Gastrocnemius medialis (tissue), 4 donors: ENCODE measurements around the gene CDH8. TPM values are rescaled to one million over a fixed set of nuclear protein-coding genes. Genes with fewer than 3 reads are reported as not detected.

Source experiments
- ATAC-seq, 2 donors: fragments of 150-250 bp; one replicate each; pipeline ENCODE4 v1.9.1; 2016
- DNase-seq, 2 donors: peaks; one replicate each; pipeline ENCODE4 v3.0.0-alpha.2; 2019
- H3K27ac ChIP-seq, 4 donors: fragments of 200-600 bp; sonication (generic); 1 replicate in 1 of 4; 2 replicates in 3 of 4; pipeline ENCODE4 v1.5.1; 2016 to 2018; ENCODE audit warnings: mild to moderate bottlenecking in 2 of 4, moderate library complexity in 1 of 4
- H3K27me3 ChIP-seq, 3 donors: fragments of 200-600 bp; sonication (generic) in 2 of 3; 1 replicate in 1 of 3; 2 replicates in 2 of 3; pipeline versions ENCODE4 v1.5.1 to v1.6.0; 2016 to 2019; ENCODE audit warnings: mild to moderate bottlenecking in 1 of 3, moderate library complexity in 1 of 3
- H3K36me3 ChIP-seq, 2 donors: fragments of 200-600 bp; sonication (generic) in 1 of 2; one replicate each; pipeline ENCODE4 v1.5.1; 2017 to 2018
- H3K4me1 ChIP-seq, 2 donors: fragments of 200-600 bp; sonication (generic) in 1 of 2; one replicate each; pipeline ENCODE4 v1.5.1; 2016 to 2017; ENCODE audit warnings: mild to moderate bottlenecking in 2 of 2
- H3K4me3 ChIP-seq, 4 donors: fragments of 200-600 bp; sonication (generic) in 3 of 4; 1 replicate in 1 of 4; 2 replicates in 3 of 4; pipeline ENCODE4 v1.5.1; 2016 to 2019; ENCODE audit warnings: mild to moderate bottlenecking in 2 of 4
- H3K9me3 ChIP-seq, 3 donors: fragments of 200-600 bp; sonication (generic) in 2 of 3; 1 replicate in 1 of 3; 2 replicates in 2 of 3; pipeline ENCODE4 v1.5.1; 2016 to 2019
- CTCF ChIP-seq, 5 experiments: fragments of 450-650 bp in 3 of 5; fragments of 200-600 bp in 2 of 5; sonication (generic) in 2 of 5; IDR thresholded peaks in 4 of 5; conservative IDR thresholded peaks in 1 of 5; 1 replicate in 4 of 5; 2 replicates in 1 of 5; pipeline ENCODE4 v1.5.1; 2016 to 2019; ENCODE audit warnings: antibody characterized with exemption in 5 of 5, mild to moderate bottlenecking in 3 of 5, moderate library complexity in 3 of 5
- POLR2A ChIP-seq, 2 donors: fragments of 450-650 bp; IDR thresholded peaks; one replicate each; pipeline ENCODE4 v1.6.1; 2017; ENCODE audit warnings: antibody characterized with exemption in 2 of 2, mild to moderate bottlenecking in 2 of 2, moderate library complexity in 2 of 2
- in situ Hi-C, 4 donors: fragments of 200-750 bp; cut with MboI; loops; one replicate each; pipeline versions ENCODE4 v1.15.0 to v1.8.0; 2017; ENCODE audit warnings: low sequenced_read_pairs in 4 of 4
- intact Hi-C: fragments of 100-400 bp; cut with DNase I; formaldehyde crosslinking; loops from one replicate; pipeline ENCODE4 v1.15.1; 2023; ENCODE audit warnings: low total_unique reads
- total RNA-seq, 4 donors: library from RNA; depleted of rRNA; stranded (reverse); fragments of >200 nt; gene quantifications; one replicate each; pipeline versions ENCODE4 v1.1.0 to v1.2.3, GENCODE V29; 2016

CDH8 gene
- total RNA-seq, 4 donors from 2014 or later, result 0.04 to 0.20 (median 0.17) TPM; not detected in 1

GRCh38 chr16:61763013-61763412 is 273.2 kb downstream of the CDH8 start:
- no peak overlapping the region for H3K27ac ChIP-seq
- H3K36me3 ChIP-seq, result no peaks in the 10 kb centered on the region
- no peak for ATAC-seq
- no peaks in the 10 kb centered on the region for H3K9me3 ChIP-seq
- no peaks in the 10 kb centered on the region for H3K4me1 ChIP-seq
- in situ Hi-C loops (no loop called here), intact Hi-C loops (no loop called here)
- TF ChIP-seq CTCF (IDR thresholded peaks at IDR 0.05 in 4 of 5, conservative IDR thresholded peaks at IDR 0.05 in 1 of 5) (no peak), POLR2A (IDR thresholded peaks at IDR 0.05) (no peak)
- DNase-seq, result no peak
- no peak overlapping the region for H3K4me3 ChIP-seq
- no peaks in the 10 kb centered on the region for H3K27me3 ChIP-seq

GRCh38 chr16:61730997-61731396 is 305.2 kb downstream of the CDH8 start:
- no peak for DNase-seq
- Histone ChIP-seq H3K4me3 (no peak overlapping the region), H3K36me3 (no peaks in the 10 kb centered on the region), H3K27ac (no peak overlapping the region), H3K27me3 (no peaks in the 10 kb centered on the region), H3K9me3 (no peaks in the 10 kb centered on the region), H3K4me1 (no peaks in the 10 kb centered on the region)
- intact Hi-C loops, result no loop called here
- in situ Hi-C loops, result no loop called here
- ATAC-seq, result no peak
- no peak for TF ChIP-seq CTCF (IDR thresholded peaks at IDR 0.05 in 4 of 5, conservative IDR thresholded peaks at IDR 0.05 in 1 of 5)

GRCh38 chr16:61726701-61727100 is 309.5 kb downstream of the CDH8 start:
- H3K27me3 ChIP-seq, result no peaks in the 10 kb centered on the region
- intact Hi-C loops, result no loop called here
- H3K36me3 ChIP-seq, result no peaks in the 10 kb centered on the region
- no peak overlapping the region for H3K4me3 ChIP-seq
- no peak for ATAC-seq
- in situ Hi-C loops, result no loop called here
- H3K27ac ChIP-seq, result no peak overlapping the region
- no peaks in the 10 kb centered on the region for H3K9me3 ChIP-seq
- H3K4me1 ChIP-seq, result no peaks in the 10 kb centered on the region
- TF ChIP-seq CTCF (IDR thresholded peaks at IDR 0.05 in 4 of 5, conservative IDR thresholded peaks at IDR 0.05 in 1 of 5), result no peak
- no peak for DNase-seq

- no peaks in the 10 kb centered on the region for H3K36me3 ChIP-seq
- H3K27ac ChIP-seq, result no peak overlapping the region
- intact Hi-C loops, result no loop called here
- ATAC-seq (no peak), DNase-seq (no peak)
- H3K4me3 ChIP-seq, result no peak overlapping the region
- no peaks in the 10 kb centered on the region for H3K9me3 ChIP-seq
- TF ChIP-seq CTCF (IDR thresholded peaks at IDR 0.05 in 4 of 5, conservative IDR thresholded peaks at IDR 0.05 in 1 of 5) (no peak), POLR2A (IDR thresholded peaks at IDR 0.05) (no peak)
- H3K27me3 ChIP-seq, result no peaks in the 10 kb centered on the region
- no peaks in the 10 kb centered on the region for H3K4me1 ChIP-seq
- in situ Hi-C loops, result no loop called here
These were observed 310.1 kb downstream of the CDH8 start for GRCh38 chr16:61726125-61726524.

GRCh38 chr16:61721544-61721943 is 314.7 kb downstream of the CDH8 start:
- Histone ChIP-seq H3K4me1 (no peaks in the 10 kb centered on the region), H3K36me3 (no peaks in the 10 kb centered on the region), H3K9me3 (no peaks in the 10 kb centered on the region), H3K4me3 (no peak overlapping the region), H3K27ac (no peak overlapping the region), H3K27me3 (no peaks in the 10 kb centered on the region)
- no peak for ATAC-seq
- TF ChIP-seq CTCF (IDR thresholded peaks at IDR 0.05 in 4 of 5, conservative IDR thresholded peaks at IDR 0.05 in 1 of 5) (no peak), POLR2A (IDR thresholded peaks at IDR 0.05) (no peak)
- intact Hi-C loops, result no loop called here
- in situ Hi-C loops, result no loop called here
- DNase-seq, result no peak
